ENCODE measurements around the gene SAMD9L. TPM values are rescaled to one million over a fixed set of nuclear protein-coding genes. Genes with fewer than 3 reads are reported as not detected.

The SAMD9L gene
- total and polyA plus RNA-seq, 8 donors = 1.7 to 30.9 (median 4.6) TPM

- H3K4me1 ChIP-seq = peaks cover 0 to 24% (median 14%) of the 10 kb centered on the region in 4 donors
- no peaks in the 10 kb centered on the region for H3K27me3 ChIP-seq
- no peak for DNase-seq
- no peak overlapping the region for H3K27ac ChIP-seq
- no peaks in the 10 kb centered on the region for H3K9me3 ChIP-seq
- no peak overlapping the region for H3K4me3 ChIP-seq
- no peak for TF ChIP-seq CTCF (IDR thresholded peaks at IDR 0.05)
- intact Hi-C loops (cut with DNase I; ENCODE audit: low total_unique reads) = no loop called here
- 89 to 95% (median 93%) methylated on average over 1 of the region's 1 CpG for WGBS, 5 donors
- H3K36me3 ChIP-seq = peaks cover 0 to 3% (median 0%) of the 10 kb centered on the region in 4 donors
Measured at GRCh38 chr7:93150200-93150835, 2.1 kb upstream of the SAMD9L start.

GRCh38 chr7:93148727-93149126, 542 bp upstream of the SAMD9L start:
- Histone ChIP-seq H3K4me3 (peak overlapping the region in 2 of 4 donors; percentile 43 to 44), H3K36me3 (peaks cover 0 to 18% (median 11%) of the 10 kb centered on the region in 4 donors), H3K27me3 (no peaks in the 10 kb centered on the region), H3K4me1 (peaks cover 0 to 24% (median 14%) of the 10 kb centered on the region in 4 donors), H3K9me3 (no peaks in the 10 kb centered on the region), H3K27ac (peak overlapping the region in 3 of 5 donors; percentile 49 to 76 (median 58))
- no peak for DNase-seq
- intact Hi-C loops (cut with DNase I; ENCODE audit: low total_unique reads) = no loop called here
- WGBS, 5 donors = 76 to 89% (median 83%) methylated on average over 3 of the region's 3 CpGs
- TF ChIP-seq EP300 (IDR thresholded peaks at IDR 0.05) = no peak
- TF ChIP-seq POLR2A (IDR thresholded peaks at IDR 0.05) = no peak
- TF ChIP-seq POLR2AphosphoS5 (IDR thresholded peaks at IDR 0.05) = no peak
- no peak for TF ChIP-seq CTCF (IDR thresholded peaks at IDR 0.05)

- 3 to 10% (median 6%) methylated on average over 3 of the region's 3 CpGs for WGBS, 5 donors
- peaks cover 7 to 32% (median 24%) of the 10 kb centered on the region in 4 donors for H3K36me3 ChIP-seq
- H3K4me1 ChIP-seq = peaks cover 0 to 24% (median 14%) of the 10 kb centered on the region in 4 donors
- H3K9me3 ChIP-seq = no peaks in the 10 kb centered on the region
- TF ChIP-seq POLR2A (IDR thresholded peaks at IDR 0.05) = no peak
- TF ChIP-seq EP300 (IDR thresholded peaks at IDR 0.05) = no peak
- no peak for TF ChIP-seq POLR2AphosphoS5 (IDR thresholded peaks at IDR 0.05)
- H3K27ac ChIP-seq = peak overlapping the region; percentile 24 to 76 (median 49)
- DNase-seq = peak; percentile 27 to 65
- intact Hi-C loops (cut with DNase I; ENCODE audit: low total_unique reads) = no loop called here
- peak overlapping the region; percentile 30 to 44 (median 39) for H3K4me3 ChIP-seq
- H3K27me3 ChIP-seq = no peaks in the 10 kb centered on the region
Measured at GRCh38 chr7:93147363-93147762, 822 bp downstream of the SAMD9L start.

- Histone ChIP-seq H3K9me3 (no peaks in the 10 kb centered on the region), H3K4me1 (peaks cover 0 to 24% (median 14%) of the 10 kb centered on the region in 4 donors), H3K36me3 (peaks cover 8 to 40% (median 31%) of the 10 kb centered on the region in 4 donors), H3K4me3 (peak overlapping the region in 3 of 4 donors; percentile 35 to 44 (median 43)), H3K27ac (peak overlapping the region in 3 of 5 donors; percentile 49 to 76 (median 58)), H3K27me3 (no peaks in the 10 kb centered on the region)
- DNase-seq = no peak
- intact Hi-C loops (cut with DNase I; ENCODE audit: low total_unique reads) = no loop called here
- 54 to 79% (median 67%) methylated on average over 5 of the region's 5 CpGs for WGBS, 5 donors
- TF ChIP-seq POLR2A (IDR thresholded peaks at IDR 0.05) = no peak
- TF ChIP-seq POLR2AphosphoS5 (IDR thresholded peaks at IDR 0.05) = no peak
- no peak for TF ChIP-seq CTCF (IDR thresholded peaks at IDR 0.05)
- TF ChIP-seq EP300 (IDR thresholded peaks at IDR 0.05) = no peak
Measured at GRCh38 chr7:93146472-93147141, 1.6 kb downstream of the SAMD9L start.
